Vagina (tissue), 2 donors: ENCODE results near the gene USF1.

Experiments used
- POLR2A ChIP-seq, 2 donors: fragments of 450-650 bp; IDR thresholded peaks; one replicate each; pipeline ENCODE4 v1.6.1; 2017; ENCODE audit warnings: antibody characterized with exemption in 2 of 2, mild to moderate bottlenecking in 2 of 2, moderate library complexity in 2 of 2
- TF ChIP-seq, protein P1 (sequence below), 3 experiments: fragments of 450-650 bp in 2 of 3; fragments of 200-600 bp in 1 of 3; sonication (generic) in 1 of 3; IDR thresholded peaks; one replicate each; pipeline ENCODE4 v1.5.1; 2017 to 2019; ENCODE audit warnings: antibody characterized with exemption in 3 of 3, mild to moderate bottlenecking in 2 of 3, moderate library complexity in 2 of 3

- TF ChIP-seq, protein P1, sequence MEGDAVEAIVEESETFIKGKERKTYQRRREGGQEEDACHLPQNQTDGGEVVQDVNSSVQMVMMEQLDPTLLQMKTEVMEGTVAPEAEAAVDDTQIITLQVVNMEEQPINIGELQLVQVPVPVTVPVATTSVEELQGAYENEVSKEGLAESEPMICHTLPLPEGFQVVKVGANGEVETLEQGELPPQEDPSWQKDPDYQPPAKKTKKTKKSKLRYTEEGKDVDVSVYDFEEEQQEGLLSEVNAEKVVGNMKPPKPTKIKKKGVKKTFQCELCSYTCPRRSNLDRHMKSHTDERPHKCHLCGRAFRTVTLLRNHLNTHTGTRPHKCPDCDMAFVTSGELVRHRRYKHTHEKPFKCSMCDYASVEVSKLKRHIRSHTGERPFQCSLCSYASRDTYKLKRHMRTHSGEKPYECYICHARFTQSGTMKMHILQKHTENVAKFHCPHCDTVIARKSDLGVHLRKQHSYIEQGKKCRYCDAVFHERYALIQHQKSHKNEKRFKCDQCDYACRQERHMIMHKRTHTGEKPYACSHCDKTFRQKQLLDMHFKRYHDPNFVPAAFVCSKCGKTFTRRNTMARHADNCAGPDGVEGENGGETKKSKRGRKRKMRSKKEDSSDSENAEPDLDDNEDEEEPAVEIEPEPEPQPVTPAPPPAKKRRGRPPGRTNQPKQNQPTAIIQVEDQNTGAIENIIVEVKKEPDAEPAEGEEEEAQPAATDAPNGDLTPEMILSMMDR (IDR thresholded peaks at IDR 0.05), result no peak
- TF ChIP-seq POLR2A (IDR thresholded peaks at IDR 0.05), result no peak
Measured at GRCh38 chr1:161066694-161067093, 20.9 kb upstream of the USF1 start.
